ENCODE data around the gene CHST11.

DNA sequence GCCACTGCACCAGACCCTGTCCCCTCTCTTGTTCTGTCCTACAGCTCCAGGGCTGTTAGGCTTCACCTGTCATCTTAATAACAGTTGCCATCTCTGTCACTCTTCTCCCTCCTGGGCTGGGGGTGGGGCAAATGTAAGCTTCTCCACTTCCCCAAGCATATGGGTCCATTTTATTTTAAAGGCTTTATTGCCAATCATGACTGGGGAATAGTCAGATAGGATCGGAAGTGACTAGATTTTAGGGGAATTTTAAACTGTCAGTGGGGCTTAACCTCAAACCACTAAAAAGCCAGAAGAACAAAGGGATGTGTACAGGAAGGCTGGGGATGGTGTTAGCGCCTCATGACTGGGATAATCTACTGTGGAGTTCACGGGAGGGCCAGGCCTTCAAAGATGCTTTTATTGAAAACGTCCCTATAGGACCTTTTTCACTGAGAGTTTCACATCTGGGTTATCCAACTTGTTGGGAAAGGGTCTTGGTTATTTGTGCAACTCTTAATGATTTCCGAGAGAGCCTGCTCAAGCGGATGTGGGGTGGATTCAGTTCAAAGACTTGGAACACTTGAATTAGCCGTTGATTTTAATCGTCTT, 41.6 kb downstream of the CHST11 start:
- TF ChIP-seq, protein P1, sequence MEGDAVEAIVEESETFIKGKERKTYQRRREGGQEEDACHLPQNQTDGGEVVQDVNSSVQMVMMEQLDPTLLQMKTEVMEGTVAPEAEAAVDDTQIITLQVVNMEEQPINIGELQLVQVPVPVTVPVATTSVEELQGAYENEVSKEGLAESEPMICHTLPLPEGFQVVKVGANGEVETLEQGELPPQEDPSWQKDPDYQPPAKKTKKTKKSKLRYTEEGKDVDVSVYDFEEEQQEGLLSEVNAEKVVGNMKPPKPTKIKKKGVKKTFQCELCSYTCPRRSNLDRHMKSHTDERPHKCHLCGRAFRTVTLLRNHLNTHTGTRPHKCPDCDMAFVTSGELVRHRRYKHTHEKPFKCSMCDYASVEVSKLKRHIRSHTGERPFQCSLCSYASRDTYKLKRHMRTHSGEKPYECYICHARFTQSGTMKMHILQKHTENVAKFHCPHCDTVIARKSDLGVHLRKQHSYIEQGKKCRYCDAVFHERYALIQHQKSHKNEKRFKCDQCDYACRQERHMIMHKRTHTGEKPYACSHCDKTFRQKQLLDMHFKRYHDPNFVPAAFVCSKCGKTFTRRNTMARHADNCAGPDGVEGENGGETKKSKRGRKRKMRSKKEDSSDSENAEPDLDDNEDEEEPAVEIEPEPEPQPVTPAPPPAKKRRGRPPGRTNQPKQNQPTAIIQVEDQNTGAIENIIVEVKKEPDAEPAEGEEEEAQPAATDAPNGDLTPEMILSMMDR (IDR thresholded peaks at IDR 0.05), result no peak
- TF ChIP-seq POLR2A (IDR thresholded peaks at IDR 0.05), result no peak
